Mesenchymal stem cell (in vitro differentiated cells and primary cell): ENCODE measurements around the gene PIF1. TPM values are rescaled to one million over a fixed set of nuclear protein-coding genes. Genes with fewer than 3 reads are reported as not detected.
A peak's percentile ranks its signal among the peaks of the same experiment; 100 is the strongest.

Source experiments
- DNase-seq: peaks from one replicate; pipeline ENCODE4 v3.0.0-alpha.2; 2013
- H2AFZ ChIP-seq: one replicate; pipeline ENCODE4 v1.6.1; 2013; ENCODE audit warnings: low read depth, mild to moderate bottlenecking, control low read depth, inconsistent platforms, low read length, moderate library complexity
- H2AK5ac ChIP-seq: 2 replicates; pipeline ENCODE4 v1.6.1; 2013; ENCODE audit warnings: low read length, moderate library complexity, mild to moderate bottlenecking, inconsistent platforms; ENCODE audit not compliant: severe bottlenecking
- H2BK120ac ChIP-seq: one replicate; pipeline ENCODE4 v1.6.1; 2013; ENCODE audit warnings: low read depth, mild to moderate bottlenecking, inconsistent platforms, low read length, moderate library complexity
- H2BK12ac ChIP-seq, 2 experiments: one replicate each; pipeline ENCODE4 v1.6.1; 2013; ENCODE audit warnings: inconsistent platforms in 2 of 2, low read length in 2 of 2, mild to moderate bottlenecking in 2 of 2, moderate library complexity in 2 of 2, control low read depth in 1 of 2
- H2BK15ac ChIP-seq: one replicate; pipeline ENCODE4 v1.6.1; 2013; ENCODE audit warnings: mild to moderate bottlenecking, low read depth, inconsistent platforms; ENCODE audit not compliant: poor library complexity, severe bottlenecking
- H2BK5ac ChIP-seq: 2 replicates; pipeline ENCODE4 v1.6.1; 2013; ENCODE audit warnings: low read depth, mild to moderate bottlenecking, low read length, control low read depth, inconsistent platforms; ENCODE audit not compliant: poor library complexity, severe bottlenecking
- H3K14ac ChIP-seq, 2 experiments: one replicate each; pipeline ENCODE4 v1.6.1; 2013; ENCODE audit warnings: inconsistent platforms in 2 of 2, low read length in 2 of 2, control low read depth in 1 of 2, mild to moderate bottlenecking in 1 of 2, moderate library complexity in 1 of 2
- H3K18ac ChIP-seq, 2 experiments: one replicate each; pipeline ENCODE4 v1.6.1; 2013; ENCODE audit warnings: inconsistent platforms in 2 of 2, low read length in 2 of 2, control low read depth in 1 of 2, low read depth in 1 of 2, mild to moderate bottlenecking in 1 of 2
- H3K23ac ChIP-seq, 2 experiments: one replicate each; pipeline ENCODE4 v1.6.1; 2013; ENCODE audit warnings: inconsistent platforms in 2 of 2, low read length in 2 of 2, mild to moderate bottlenecking in 2 of 2, moderate library complexity in 2 of 2, control low read depth in 1 of 2
- H3K27ac ChIP-seq: 2 replicates; pipeline ENCODE4 v1.5.1; 2013; ENCODE audit warnings: mild to moderate bottlenecking, moderate library complexity, low read length, control low read depth, inconsistent platforms; ENCODE audit not compliant: poor library complexity, severe bottlenecking
- H3K27me3 ChIP-seq, 2 experiments: 2 replicates each; pipeline versions ENCODE4 v1.6.1 to v1.7.0; 2013; ENCODE audit warnings: low read length in 2 of 2, mild to moderate bottlenecking in 2 of 2, moderate library complexity in 2 of 2, control low read depth in 1 of 2, inconsistent platforms in 1 of 2; ENCODE audit not compliant: control insufficient read depth in 1 of 2, insufficient read depth in 1 of 2
- H3K36me3 ChIP-seq, 2 experiments: 2 replicates each; pipeline versions ENCODE4 v1.6.1 to v1.7.0; 2013; ENCODE audit warnings: low read length in 2 of 2, control low read depth in 1 of 2, inconsistent platforms in 1 of 2, low read depth in 1 of 2, mild to moderate bottlenecking in 1 of 2; ENCODE audit not compliant: insufficient read depth in 2 of 2, control insufficient read depth in 1 of 2
- H3K4ac ChIP-seq, 2 experiments: one replicate each; pipeline ENCODE4 v1.6.1; 2013; ENCODE audit warnings: inconsistent platforms in 2 of 2, low read length in 2 of 2, mild to moderate bottlenecking in 2 of 2, moderate library complexity in 2 of 2, control low read depth in 1 of 2, low read depth in 1 of 2
- H3K4me1 ChIP-seq: 2 replicates; pipeline ENCODE4 v1.6.1; 2013; ENCODE audit warnings: low read depth, low read length, control low read depth; ENCODE audit not compliant: control insufficient read depth, insufficient read depth
- H3K4me2 ChIP-seq: 2 replicates; pipeline ENCODE4 v1.6.1; 2013; ENCODE audit warnings: low read length, mild to moderate bottlenecking, inconsistent platforms; ENCODE audit not compliant: poor library complexity, severe bottlenecking
- H3K4me3 ChIP-seq, 2 experiments: 2 replicates each; pipeline versions ENCODE4 v1.5.1 to v1.7.0; 2013; ENCODE audit warnings: low read length in 2 of 2, mild to moderate bottlenecking in 2 of 2, control low read depth in 1 of 2, low read depth in 1 of 2; ENCODE audit not compliant: insufficient read depth in 1 of 2
- H3K79me1 ChIP-seq: replicated peaks from 2 replicates; pipeline ENCODE4 v1.6.1; 2013; ENCODE audit warnings: mild to moderate bottlenecking, control low read depth, low read length, inconsistent platforms; ENCODE audit not compliant: poor library complexity, severe bottlenecking
- H3K9ac ChIP-seq: 2 replicates; pipeline ENCODE4 v1.7.0; 2013; ENCODE audit warnings: mild to moderate bottlenecking, low read length, moderate library complexity
- H3K9me3 ChIP-seq: 2 replicates; pipeline ENCODE4 v1.7.0; 2013; ENCODE audit warnings: mild to moderate bottlenecking, low read length; ENCODE audit not compliant: control insufficient read depth
- H4K8ac ChIP-seq: one replicate; pipeline ENCODE4 v1.6.1; 2013; ENCODE audit warnings: inconsistent platforms, mild to moderate bottlenecking, low read length, moderate library complexity
- H4K91ac ChIP-seq: one replicate; pipeline ENCODE4 v1.6.1; 2013; ENCODE audit warnings: mild to moderate bottlenecking, low read length, inconsistent platforms
- WGBS: methylation state at CpG from one replicate; pipeline ENCODE4 v1.1.7; 2013; ENCODE audit warnings: mixed read lengths; 5-methylcytosine and 5-hydroxymethylcytosine counted together
- polyA plus RNA-seq, 2 experiments: library from polyadenylated mRNA; stranded (reverse); fragments of 200-250 nt; gene quantifications; one replicate each; pipeline ENCODE4 v1.2.3, GENCODE V29; 2013

PIF1 gene, protein sequence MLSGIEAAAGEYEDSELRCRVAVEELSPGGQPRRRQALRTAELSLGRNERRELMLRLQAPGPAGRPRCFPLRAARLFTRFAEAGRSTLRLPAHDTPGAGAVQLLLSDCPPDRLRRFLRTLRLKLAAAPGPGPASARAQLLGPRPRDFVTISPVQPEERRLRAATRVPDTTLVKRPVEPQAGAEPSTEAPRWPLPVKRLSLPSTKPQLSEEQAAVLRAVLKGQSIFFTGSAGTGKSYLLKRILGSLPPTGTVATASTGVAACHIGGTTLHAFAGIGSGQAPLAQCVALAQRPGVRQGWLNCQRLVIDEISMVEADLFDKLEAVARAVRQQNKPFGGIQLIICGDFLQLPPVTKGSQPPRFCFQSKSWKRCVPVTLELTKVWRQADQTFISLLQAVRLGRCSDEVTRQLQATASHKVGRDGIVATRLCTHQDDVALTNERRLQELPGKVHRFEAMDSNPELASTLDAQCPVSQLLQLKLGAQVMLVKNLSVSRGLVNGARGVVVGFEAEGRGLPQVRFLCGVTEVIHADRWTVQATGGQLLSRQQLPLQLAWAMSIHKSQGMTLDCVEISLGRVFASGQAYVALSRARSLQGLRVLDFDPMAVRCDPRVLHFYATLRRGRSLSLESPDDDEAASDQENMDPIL
- 0.94 TPM for polyA plus RNA-seq (2013, experiment 1 of 2)
- polyA plus RNA-seq (2013, experiment 2 of 2): 1.0 TPM

GRCh38 chr15:64825431-64826294, at the start of gene PIF1:
Gene PIF1, minus strand, starts transcription at chr15:64825647. Its CDS starts 1,312 bp downstream, at chr15:64824335.
- H3K4me2 ChIP-seq: peak within 1 kb of the TSS; percentile 88
- H3K18ac ChIP-seq: peak within 1 kb of the TSS; percentile 2 to 92
- peak within 1 kb of the TSS; percentile 42 to 84 for H3K4me3 ChIP-seq
- no peaks in the 10 kb centered on the region for H3K27me3 ChIP-seq
- H3K14ac ChIP-seq: peak within 1 kb of the TSS in 1 of 2 experiments; percentile 11
- H3K9ac ChIP-seq: peak within 1 kb of the TSS; percentile 87
- H2AK5ac ChIP-seq: no peak within 1 kb of the TSS
- peak within 1 kb of the TSS in 1 of 2 experiments; percentile 77 for H3K23ac ChIP-seq
- peak within 1 kb of the TSS; percentile 18 for H3K27ac ChIP-seq
- no peak within 1 kb of the TSS for H2BK15ac ChIP-seq
- no peaks in the 10 kb centered on the region for H3K9me3 ChIP-seq
- no peak within 1 kb of the TSS for H4K91ac ChIP-seq
- peaks cover 5 to 8% of the 10 kb centered on the region in 2 experiments for H3K36me3 ChIP-seq
- peak within 1 kb of the TSS; percentile 69 for H2AFZ ChIP-seq
- peak within 1 kb of the TSS; percentile 29 for H2BK120ac ChIP-seq
- peak; percentile 99 for DNase-seq
- peak within 1 kb of the TSS; percentile 5 to 73 for H3K4ac ChIP-seq
- H4K8ac ChIP-seq: peak within 1 kb of the TSS; percentile 45
- peaks cover 19% of the 10 kb centered on the region for H3K4me1 ChIP-seq
- H3K79me1 ChIP-seq: peaks cover 2% of the 10 kb centered on the region
- no peak within 1 kb of the TSS for H2BK5ac ChIP-seq
- peak within 1 kb of the TSS in 1 of 2 experiments; percentile 57 for H2BK12ac ChIP-seq
- whole genome bisulfite sequencing: 7% methylated on average over 34 of the region's 35 CpGs

GRCh38 chr15:64870353-64870752, 44.9 kb upstream of the PIF1 start:
- H3K27ac ChIP-seq: no peak overlapping the region
- peaks cover 27% of the 10 kb centered on the region for H3K4me1 ChIP-seq
- DNase-seq: no peak
- H3K79me1 ChIP-seq: no peaks in the 10 kb centered on the region
- H3K23ac ChIP-seq: no peak overlapping the region
- no peak overlapping the region for H2BK15ac ChIP-seq
- no peak overlapping the region for H3K18ac ChIP-seq
- no peaks in the 10 kb centered on the region for H3K9me3 ChIP-seq
- H2BK12ac ChIP-seq: no peak overlapping the region
- H2AFZ ChIP-seq: no peak overlapping the region
- H2AK5ac ChIP-seq: no peak overlapping the region
- no peak overlapping the region for H4K91ac ChIP-seq
- peaks cover 22 to 39% of the 10 kb centered on the region in 2 experiments for H3K36me3 ChIP-seq
- H3K9ac ChIP-seq: no peak overlapping the region
- no peak overlapping the region for H3K14ac ChIP-seq
- H3K4ac ChIP-seq: no peak overlapping the region
- no peak overlapping the region for H2BK5ac ChIP-seq
- no peak overlapping the region for H2BK120ac ChIP-seq
- H3K4me2 ChIP-seq: no peak overlapping the region
- H4K8ac ChIP-seq: no peak overlapping the region
- no peaks in the 10 kb centered on the region for H3K27me3 ChIP-seq
- WGBS: 94% methylated on average over 9 of the region's 9 CpGs
- H3K4me3 ChIP-seq: no peak overlapping the region

- H3K4me2 ChIP-seq: no peak overlapping the region
- H3K18ac ChIP-seq: no peak overlapping the region
- H2BK5ac ChIP-seq: no peak overlapping the region
- peaks cover 33% of the 10 kb centered on the region for H3K4me1 ChIP-seq
- H2BK12ac ChIP-seq: no peak overlapping the region
- no peak overlapping the region for H3K4ac ChIP-seq
- H4K8ac ChIP-seq: no peak overlapping the region
- no peak overlapping the region for H2BK15ac ChIP-seq
- H3K36me3 ChIP-seq: peaks cover 31 to 48% of the 10 kb centered on the region in 2 experiments
- H3K9me3 ChIP-seq: no peaks in the 10 kb centered on the region
- H3K79me1 ChIP-seq: no peaks in the 10 kb centered on the region
- H2AFZ ChIP-seq: no peak overlapping the region
- H2BK120ac ChIP-seq: no peak overlapping the region
- no peak overlapping the region for H3K27ac ChIP-seq
- no peak overlapping the region for H3K14ac ChIP-seq
- DNase-seq: no peak
- H3K4me3 ChIP-seq: no peak overlapping the region
- H3K23ac ChIP-seq: no peak overlapping the region
- no peak overlapping the region for H4K91ac ChIP-seq
- H2AK5ac ChIP-seq: no peak overlapping the region
- H3K9ac ChIP-seq: no peak overlapping the region
- no peaks in the 10 kb centered on the region for H3K27me3 ChIP-seq
These were observed 44.1 kb upstream of the PIF1 start for GRCh38 chr15:64869501-64869900.
